HEK293 (cell line): ENCODE measurements around the gene PCK1.
A peak's percentile ranks its signal among the peaks of the same experiment; 100 is the strongest.

Experiments
- CTCF ChIA-PET: fragments of 350-600 bp; formaldehyde crosslinking; extraction: SDS; loops from one replicate; lab custom pipeline; 2021; ENCODE audit warnings: antibody characterized with exemption; lab: Yijun Ruan, JAX
- POLR2A ChIA-PET: fragments of 300-600 bp; formaldehyde crosslinking; extraction: SDS; loops from one replicate; lab custom pipeline; 2020; ENCODE audit warnings: antibody characterized with exemption, inconsistent platforms; lab: Yijun Ruan, JAX
- H3K27ac ChIP-seq: fragments of 200-500 bp; sonication (Bioruptor generic); 2 replicates; pipeline ENCODE4 v1.5.1; 2014; ENCODE audit warnings: low read depth, low read length, control low read depth, inconsistent platforms; ENCODE audit errors: extremely low read depth
- H3K36me3 ChIP-seq, 2 experiments: fragments of 200-500 bp in 1 of 2; sonication (Bioruptor generic) in 1 of 2; 1 replicate in 1 of 2; 2 replicates in 1 of 2; pipeline ENCODE4 v1.5.1; 2014 to 2017; ENCODE audit warnings: inconsistent platforms in 2 of 2, low read length in 2 of 2; ENCODE audit not compliant: control insufficient read depth in 2 of 2, insufficient read depth in 1 of 2
- H3K4me1 ChIP-seq: fragments of 200-500 bp; sonication (Bioruptor generic); 2 replicates; pipeline ENCODE4 v1.5.1; 2014; ENCODE audit warnings: mild to moderate bottlenecking, low read length, inconsistent platforms; ENCODE audit not compliant: control insufficient read depth, insufficient read depth
- H3K4me3 ChIP-seq: 2 replicates; pipeline ENCODE4 v1.5.1; 2011; ENCODE audit warnings: low read depth, mild to moderate bottlenecking, control low read depth, low read length, moderate library complexity
- H3K9me3 ChIP-seq: fragments of 200-500 bp; sonication (Bioruptor generic); 2 replicates; pipeline ENCODE4 v1.5.1; 2014; ENCODE audit warnings: low read depth, low read length, inconsistent platforms; ENCODE audit not compliant: control insufficient read depth, insufficient read depth
- GLI2 ChIP-seq: fragments of 450-650 bp; formaldehyde crosslinking; IDR thresholded peaks from 2 replicates; pipeline ENCODE4; 2017; ENCODE audit warnings: missing biosample characterization, missing genetic modification characterization, low read depth, borderline replicate concordance
- GLIS1 ChIP-seq: fragments of 450-650 bp; formaldehyde crosslinking; IDR thresholded peaks from 2 replicates; pipeline ENCODE4 v1.5.1; 2016; ENCODE audit warnings: missing biosample characterization, missing genetic modification characterization
- SP2 ChIP-seq: fragments of 450-650 bp; formaldehyde crosslinking; IDR thresholded peaks from 2 replicates; pipeline ENCODE4 v1.5.1; 2016; ENCODE audit warnings: missing biosample characterization, missing genetic modification characterization
- ZBTB17 ChIP-seq: fragments of 450-650 bp; formaldehyde crosslinking; IDR thresholded peaks from 2 replicates; pipeline ENCODE4 v1.5.1; 2016; ENCODE audit warnings: missing biosample characterization, missing genetic modification characterization
- ZFP37 ChIP-seq: fragments of 450-650 bp; formaldehyde crosslinking; IDR thresholded peaks from 2 replicates; pipeline ENCODE4 v1.5.1; 2016; ENCODE audit warnings: missing biosample characterization, missing genetic modification characterization
- ZNF140 ChIP-seq: fragments of 450-650 bp; formaldehyde crosslinking; IDR thresholded peaks from 2 replicates; pipeline ENCODE4 v1.5.1; 2016; ENCODE audit warnings: missing biosample characterization, missing genetic modification characterization
- ZNF175 ChIP-seq: fragments of 450-650 bp; formaldehyde crosslinking; IDR thresholded peaks from 2 replicates; pipeline ENCODE4 v1.5.1; 2016; ENCODE audit warnings: missing biosample characterization, missing genetic modification characterization
- ZNF223 ChIP-seq: fragments of 450-650 bp; formaldehyde crosslinking; IDR thresholded peaks from 2 replicates; pipeline ENCODE4 v1.5.1; 2016; ENCODE audit warnings: missing biosample characterization, missing genetic modification characterization
- ZNF302 ChIP-seq: fragments of 450-650 bp; formaldehyde crosslinking; IDR thresholded peaks from 2 replicates; pipeline ENCODE4 v1.5.1; 2016; ENCODE audit warnings: missing biosample characterization, missing genetic modification characterization, low read depth
- ZNF391 ChIP-seq: fragments of 450-650 bp; formaldehyde crosslinking; IDR thresholded peaks from 2 replicates; pipeline ENCODE4 v1.5.1; 2016; ENCODE audit warnings: low read depth, missing biosample characterization, missing genetic modification characterization, borderline replicate concordance
- ZNF394 ChIP-seq: fragments of 450-650 bp; formaldehyde crosslinking; IDR thresholded peaks from 2 replicates; pipeline ENCODE4 v1.5.1; 2016; ENCODE audit warnings: missing biosample characterization, missing genetic modification characterization, mild to moderate bottlenecking, moderate library complexity, borderline replicate concordance
- ZNF48 ChIP-seq: fragments of 450-650 bp; formaldehyde crosslinking; IDR thresholded peaks from 2 replicates; pipeline ENCODE4 v1.5.1; 2016; ENCODE audit warnings: missing biosample characterization, missing genetic modification characterization
- ZNF596 ChIP-seq: fragments of 450-650 bp; IDR thresholded peaks from 2 replicates; pipeline ENCODE4 v1.5.0; 2018; ENCODE audit warnings: missing biosample characterization, mild to moderate bottlenecking, missing genetic modification characterization, moderate library complexity
- ZNF610 ChIP-seq: fragments of 450-650 bp; formaldehyde crosslinking; IDR thresholded peaks from 2 replicates; pipeline ENCODE4 v1.5.1; 2016; ENCODE audit warnings: missing biosample characterization, missing genetic modification characterization, borderline replicate concordance
- ZNF747 ChIP-seq: fragments of 450-650 bp; formaldehyde crosslinking; IDR thresholded peaks from 2 replicates; pipeline ENCODE4 v1.5.1; 2016; ENCODE audit warnings: missing biosample characterization, missing genetic modification characterization
- ZNF785 ChIP-seq: fragments of 450-650 bp; formaldehyde crosslinking; IDR thresholded peaks from 2 replicates; pipeline ENCODE4 v1.5.1; 2016; ENCODE audit warnings: missing biosample characterization, missing genetic modification characterization
- ZSCAN30 ChIP-seq: fragments of 450-650 bp; IDR thresholded peaks from 2 replicates; pipeline ENCODE4 v1.5.1; 2018; ENCODE audit warnings: missing biosample characterization, mild to moderate bottlenecking, missing genetic modification characterization, moderate library complexity
- TF ChIP-seq, protein P1 (sequence below): fragments of 450-650 bp; formaldehyde crosslinking; IDR thresholded peaks from 2 replicates; pipeline ENCODE4 v1.5.1; 2016; ENCODE audit warnings: missing biosample characterization, missing genetic modification characterization, borderline replicate concordance
- TF ChIP-seq, protein P2 (sequence below): fragments of 450-650 bp; formaldehyde crosslinking; IDR thresholded peaks from 2 replicates; pipeline ENCODE4 v1.5.1; 2016; ENCODE audit warnings: missing biosample characterization, missing genetic modification characterization
- TF ChIP-seq, protein P3 (sequence below): fragments of 450-650 bp; formaldehyde crosslinking; IDR thresholded peaks from 2 replicates; pipeline ENCODE4 v1.5.1; 2017; ENCODE audit warnings: missing biosample characterization, missing genetic modification characterization
- TF ChIP-seq, protein P4 (sequence below): fragments of 450-650 bp; formaldehyde crosslinking; IDR thresholded peaks from 2 replicates; pipeline ENCODE4 v1.5.1; 2016; ENCODE audit warnings: missing biosample characterization, missing genetic modification characterization
- TF ChIP-seq, protein P5 (sequence below): fragments of 450-650 bp; formaldehyde crosslinking; IDR thresholded peaks from 2 replicates; pipeline ENCODE4 v1.5.1; 2016; ENCODE audit warnings: missing biosample characterization, missing genetic modification characterization

The PCK1 gene

DNA sequence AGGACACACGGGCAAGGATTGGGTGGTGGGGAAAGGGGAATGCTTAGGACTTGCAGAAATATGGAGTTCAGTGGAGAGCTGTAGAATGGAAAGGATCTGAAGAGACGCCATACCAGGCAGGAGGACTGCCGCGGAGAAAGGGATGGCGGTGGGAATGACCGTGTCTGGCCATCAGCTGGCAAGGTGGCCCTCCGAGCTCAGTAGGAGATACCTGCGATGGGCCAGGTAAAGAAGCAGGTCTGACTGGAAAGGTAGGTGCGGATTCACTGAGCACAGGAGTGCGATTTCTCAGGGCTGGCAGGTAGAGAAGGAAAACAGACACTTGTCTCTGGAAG, 26.0 kb downstream of the PCK1 start:
- TF ChIP-seq ZNF610 (tag by site-specific recombination) = no peak
- no peak for TF ChIP-seq ZNF394 (tag by site-specific recombination)
- no peak for TF ChIP-seq ZNF747 (tag by site-specific recombination)
- TF ChIP-seq, protein P1, sequence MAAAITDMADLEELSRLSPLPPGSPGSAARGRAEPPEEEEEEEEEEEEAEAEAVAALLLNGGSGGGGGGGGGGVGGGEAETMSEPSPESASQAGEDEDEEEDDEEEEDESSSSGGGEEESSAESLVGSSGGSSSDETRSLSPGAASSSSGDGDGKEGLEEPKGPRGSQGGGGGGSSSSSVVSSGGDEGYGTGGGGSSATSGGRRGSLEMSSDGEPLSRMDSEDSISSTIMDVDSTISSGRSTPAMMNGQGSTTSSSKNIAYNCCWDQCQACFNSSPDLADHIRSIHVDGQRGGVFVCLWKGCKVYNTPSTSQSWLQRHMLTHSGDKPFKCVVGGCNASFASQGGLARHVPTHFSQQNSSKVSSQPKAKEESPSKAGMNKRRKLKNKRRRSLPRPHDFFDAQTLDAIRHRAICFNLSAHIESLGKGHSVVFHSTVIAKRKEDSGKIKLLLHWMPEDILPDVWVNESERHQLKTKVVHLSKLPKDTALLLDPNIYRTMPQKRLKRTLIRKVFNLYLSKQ (tag by site-specific recombination) = no peak
- TF ChIP-seq ZFP37 = no peak
- POLR2A ChIA-PET = no interaction called here
- Histone ChIP-seq H3K4me1 (peaks cover 6% of the 10 kb centered on the region), H3K4me3 (no peak overlapping the region), H3K36me3 (no peaks in the 10 kb centered on the region), H3K9me3 (no peaks in the 10 kb centered on the region), H3K27ac (no peak overlapping the region)
- CTCF ChIA-PET = interaction anchor here (0.5 to 7.7 kb wide), 6 partner anchors 9 to 52 kb away, joined by 3 to 41 read pairs (median 3); partner anchors contain the start of gene PCK1

DNA sequence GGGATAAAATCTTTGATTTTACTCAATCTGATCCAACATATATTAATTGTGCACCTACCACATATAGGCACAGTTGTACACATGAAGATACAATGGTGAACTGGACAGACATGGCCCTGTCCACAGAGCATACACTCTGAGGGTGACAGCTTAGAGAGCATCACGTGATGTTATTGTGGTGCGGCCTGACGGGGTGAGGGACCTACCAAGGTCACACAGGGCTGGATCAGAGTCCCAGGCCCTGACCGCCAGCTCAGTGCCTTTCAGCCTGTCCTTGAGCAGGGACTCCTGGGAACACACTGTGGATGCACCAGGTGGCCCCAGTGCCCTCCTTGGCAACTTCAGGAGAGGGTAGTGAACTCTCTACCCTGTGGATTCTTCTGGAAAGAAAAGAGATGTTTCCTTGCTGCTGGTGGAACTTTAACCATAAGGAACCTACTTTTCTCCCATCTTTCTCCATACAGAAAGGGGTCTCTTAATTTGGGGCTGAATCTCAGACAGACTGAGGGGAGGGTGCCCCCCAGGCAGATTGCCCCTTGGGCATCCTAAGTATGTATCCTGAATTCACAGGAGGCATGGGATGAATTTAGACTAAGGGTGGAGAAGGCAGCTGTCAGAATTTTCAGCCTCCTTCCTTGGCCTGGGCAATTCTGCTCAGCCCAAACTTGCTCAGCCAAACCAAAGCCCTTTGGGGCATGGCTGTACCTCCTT, 26.5 kb downstream of the PCK1 start:
- ChIA-PET POLR2A (no interaction called here), CTCF (interaction anchor here (0.7 to 7.7 kb wide), 5 partner anchors 8 to 22 kb away, joined by 3 to 41 read pairs (median 4); no protein-coding TSS in a partner anchor)
- H3K4me3 ChIP-seq = no peak overlapping the region
- peaks cover 3% of the 10 kb centered on the region; the same call in 1 of the 2 replicates for H3K4me1 ChIP-seq
- TF ChIP-seq, protein P2, sequence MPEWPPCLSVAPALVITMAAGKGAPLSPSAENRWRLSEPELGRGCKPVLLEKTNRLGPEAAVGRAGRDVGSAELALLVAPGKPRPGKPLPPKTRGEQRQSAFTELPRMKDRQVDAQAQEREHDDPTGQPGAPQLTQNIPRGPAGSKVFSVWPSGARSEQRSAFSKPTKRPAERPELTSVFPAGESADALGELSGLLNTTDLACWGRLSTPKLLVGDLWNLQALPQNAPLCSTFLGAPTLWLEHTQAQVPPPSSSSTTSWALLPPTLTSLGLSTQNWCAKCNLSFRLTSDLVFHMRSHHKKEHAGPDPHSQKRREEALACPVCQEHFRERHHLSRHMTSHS = no peak
- TF ChIP-seq ZNF48 = no peak
- TF ChIP-seq ZNF140 (tag by site-specific recombination) = peak; percentile 99
- H3K36me3 ChIP-seq = no peaks in the 10 kb centered on the region
- no peaks in the 10 kb centered on the region for H3K9me3 ChIP-seq
- H3K27ac ChIP-seq = no peak overlapping the region

DNA sequence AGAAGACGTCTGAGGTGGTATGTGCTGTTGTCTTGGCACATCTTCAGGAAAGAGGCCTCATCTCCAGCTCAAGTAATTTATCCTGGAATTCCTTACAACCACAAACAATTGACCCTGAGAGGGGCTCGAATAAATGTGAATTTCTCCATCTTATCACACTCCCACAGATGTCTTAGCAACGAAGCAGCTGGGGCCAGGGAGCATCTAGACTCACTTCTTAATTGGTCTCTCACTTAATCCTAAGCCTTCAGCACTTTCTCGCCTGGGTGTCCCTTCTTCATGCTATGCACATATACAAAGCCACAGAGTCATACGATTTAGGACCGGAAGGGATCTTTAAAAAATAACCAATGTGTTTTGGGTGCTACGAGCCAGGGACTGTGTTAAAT, 27.1 kb downstream of the PCK1 start:
- Histone ChIP-seq H3K4me3 (no peak overlapping the region), H3K27ac (no peak overlapping the region), H3K36me3 (no peaks in the 10 kb centered on the region), H3K9me3 (no peaks in the 10 kb centered on the region), H3K4me1 (peaks cover 3% of the 10 kb centered on the region; the same call in 1 of the 2 replicates)
- ChIA-PET POLR2A (no interaction called here), CTCF (interaction anchor here (0.6 to 1.1 kb wide), 3 partner anchors 10 to 498 kb away, joined by 3 to 5 read pairs (median 4); no protein-coding TSS in a partner anchor)
- no peak for TF ChIP-seq ZNF175 (tag by site-specific recombination)
- TF ChIP-seq ZFP37 = no peak
- no peak for TF ChIP-seq GLIS1 (tag by site-specific recombination)
- TF ChIP-seq, protein P3, sequence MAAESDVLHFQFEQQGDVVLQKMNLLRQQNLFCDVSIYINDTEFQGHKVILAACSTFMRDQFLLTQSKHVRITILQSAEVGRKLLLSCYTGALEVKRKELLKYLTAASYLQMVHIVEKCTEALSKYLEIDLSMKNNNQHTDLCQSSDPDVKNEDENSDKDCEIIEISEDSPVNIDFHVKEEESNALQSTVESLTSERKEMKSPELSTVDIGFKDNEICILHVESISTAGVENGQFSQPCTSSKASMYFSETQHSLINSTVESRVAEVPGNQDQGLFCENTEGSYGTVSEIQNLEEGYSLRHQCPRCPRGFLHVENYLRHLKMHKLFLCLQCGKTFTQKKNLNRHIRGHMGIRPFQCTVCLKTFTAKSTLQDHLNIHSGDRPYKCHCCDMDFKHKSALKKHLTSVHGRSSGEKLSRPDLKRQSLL (tag by site-specific recombination) = no peak
- TF ChIP-seq ZNF223 (tag by site-specific recombination) = no peak
- TF ChIP-seq, protein P4, sequence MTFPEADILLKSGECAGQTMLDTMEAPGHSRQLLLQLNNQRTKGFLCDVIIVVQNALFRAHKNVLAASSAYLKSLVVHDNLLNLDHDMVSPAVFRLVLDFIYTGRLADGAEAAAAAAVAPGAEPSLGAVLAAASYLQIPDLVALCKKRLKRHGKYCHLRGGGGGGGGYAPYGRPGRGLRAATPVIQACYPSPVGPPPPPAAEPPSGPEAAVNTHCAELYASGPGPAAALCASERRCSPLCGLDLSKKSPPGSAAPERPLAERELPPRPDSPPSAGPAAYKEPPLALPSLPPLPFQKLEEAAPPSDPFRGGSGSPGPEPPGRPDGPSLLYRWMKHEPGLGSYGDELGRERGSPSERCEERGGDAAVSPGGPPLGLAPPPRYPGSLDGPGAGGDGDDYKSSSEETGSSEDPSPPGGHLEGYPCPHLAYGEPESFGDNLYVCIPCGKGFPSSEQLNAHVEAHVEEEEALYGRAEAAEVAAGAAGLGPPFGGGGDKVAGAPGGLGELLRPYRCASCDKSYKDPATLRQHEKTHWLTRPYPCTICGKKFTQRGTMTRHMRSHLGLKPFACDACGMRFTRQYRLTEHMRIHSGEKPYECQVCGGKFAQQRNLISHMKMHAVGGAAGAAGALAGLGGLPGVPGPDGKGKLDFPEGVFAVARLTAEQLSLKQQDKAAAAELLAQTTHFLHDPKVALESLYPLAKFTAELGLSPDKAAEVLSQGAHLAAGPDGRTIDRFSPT (tag by site-specific recombination) = no peak
- no peak for TF ChIP-seq ZNF302 (tag by site-specific recombination)
- TF ChIP-seq GLI2 (tag by site-specific recombination) = no peak
- TF ChIP-seq ZNF785 (tag by site-specific recombination) = no peak
- no peak for TF ChIP-seq SP2 (tag by site-specific recombination)
- TF ChIP-seq, protein P5, sequence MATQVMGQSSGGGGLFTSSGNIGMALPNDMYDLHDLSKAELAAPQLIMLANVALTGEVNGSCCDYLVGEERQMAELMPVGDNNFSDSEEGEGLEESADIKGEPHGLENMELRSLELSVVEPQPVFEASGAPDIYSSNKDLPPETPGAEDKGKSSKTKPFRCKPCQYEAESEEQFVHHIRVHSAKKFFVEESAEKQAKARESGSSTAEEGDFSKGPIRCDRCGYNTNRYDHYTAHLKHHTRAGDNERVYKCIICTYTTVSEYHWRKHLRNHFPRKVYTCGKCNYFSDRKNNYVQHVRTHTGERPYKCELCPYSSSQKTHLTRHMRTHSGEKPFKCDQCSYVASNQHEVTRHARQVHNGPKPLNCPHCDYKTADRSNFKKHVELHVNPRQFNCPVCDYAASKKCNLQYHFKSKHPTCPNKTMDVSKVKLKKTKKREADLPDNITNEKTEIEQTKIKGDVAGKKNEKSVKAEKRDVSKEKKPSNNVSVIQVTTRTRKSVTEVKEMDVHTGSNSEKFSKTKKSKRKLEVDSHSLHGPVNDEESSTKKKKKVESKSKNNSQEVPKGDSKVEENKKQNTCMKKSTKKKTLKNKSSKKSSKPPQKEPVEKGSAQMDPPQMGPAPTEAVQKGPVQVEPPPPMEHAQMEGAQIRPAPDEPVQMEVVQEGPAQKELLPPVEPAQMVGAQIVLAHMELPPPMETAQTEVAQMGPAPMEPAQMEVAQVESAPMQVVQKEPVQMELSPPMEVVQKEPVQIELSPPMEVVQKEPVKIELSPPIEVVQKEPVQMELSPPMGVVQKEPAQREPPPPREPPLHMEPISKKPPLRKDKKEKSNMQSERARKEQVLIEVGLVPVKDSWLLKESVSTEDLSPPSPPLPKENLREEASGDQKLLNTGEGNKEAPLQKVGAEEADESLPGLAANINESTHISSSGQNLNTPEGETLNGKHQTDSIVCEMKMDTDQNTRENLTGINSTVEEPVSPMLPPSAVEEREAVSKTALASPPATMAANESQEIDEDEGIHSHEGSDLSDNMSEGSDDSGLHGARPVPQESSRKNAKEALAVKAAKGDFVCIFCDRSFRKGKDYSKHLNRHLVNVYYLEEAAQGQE = no peak
- no peak for TF ChIP-seq ZBTB17
- no peak for TF ChIP-seq ZSCAN30 (tag by site-specific recombination)
- no peak for TF ChIP-seq ZNF596
- no peak for TF ChIP-seq ZNF391 (tag by site-specific recombination)
- no peak for TF ChIP-seq ZNF48
